Muscle of back (tissue), 11 donors: ENCODE results near the gene PIEZO1. TPM values are rescaled to one million over a fixed set of nuclear protein-coding genes. Genes with fewer than 3 reads are reported as not detected.

Experiments
- DNase-seq, 3 donors: peaks; one replicate each; pipeline versions ENCODE4 v3.0.0 to v3.0.0-alpha.2; 2013
- polyA plus RNA-seq, 10 donors: library from polyadenylated mRNA; unstranded; fragments of 120-200 nt; gene quantifications; one replicate each; pipeline ENCODE4 v1.2.1, GENCODE V29; 2013; ENCODE audit not compliant: insufficient read length in 10 of 10

Gene PIEZO1
- polyA plus RNA-seq, 10 donors = 36.6 to 61.8 (median 55.6) TPM

DNA sequence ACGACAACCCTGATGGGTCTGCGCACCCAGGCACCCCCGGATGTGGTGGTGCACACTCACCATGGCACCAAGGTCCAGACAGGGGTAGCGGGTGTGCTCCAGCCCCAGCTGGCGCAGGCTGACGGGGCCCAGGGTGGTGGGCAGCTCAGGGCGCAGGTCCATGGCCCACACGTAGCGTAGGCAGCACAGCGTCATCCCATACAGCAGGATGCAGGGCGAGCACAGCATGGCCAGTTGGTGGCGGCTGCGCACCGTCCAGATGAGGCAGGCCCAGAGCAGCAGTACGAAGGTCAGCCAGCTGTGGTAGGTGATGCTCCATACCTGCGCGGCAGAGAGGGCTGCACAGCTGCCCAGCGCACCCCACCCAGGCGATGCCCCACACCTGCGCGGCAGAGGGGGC, 48.9 kb downstream of the PIEZO1 start:
- DNase-seq = no peak

DNA sequence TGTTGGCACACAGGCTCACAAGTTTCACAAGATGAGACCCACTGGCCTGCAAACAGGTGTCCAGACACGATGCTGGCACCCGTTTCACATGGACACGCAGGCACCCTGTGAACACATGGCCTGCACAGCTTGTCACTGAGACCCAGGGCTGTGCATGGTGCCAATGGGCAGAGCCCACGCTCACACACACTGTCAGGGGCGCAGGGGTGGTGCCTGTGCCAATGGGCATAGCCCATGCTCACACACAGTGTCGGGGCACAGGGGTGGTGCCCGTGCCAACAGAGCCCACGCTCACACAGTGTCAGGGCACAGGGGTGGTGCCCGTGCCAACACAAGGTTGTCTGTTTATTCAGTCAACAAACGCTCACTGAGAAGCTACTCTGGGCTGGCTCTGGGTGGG, 49.4 kb downstream of the PIEZO1 start:
- no peak for DNase-seq

DNA sequence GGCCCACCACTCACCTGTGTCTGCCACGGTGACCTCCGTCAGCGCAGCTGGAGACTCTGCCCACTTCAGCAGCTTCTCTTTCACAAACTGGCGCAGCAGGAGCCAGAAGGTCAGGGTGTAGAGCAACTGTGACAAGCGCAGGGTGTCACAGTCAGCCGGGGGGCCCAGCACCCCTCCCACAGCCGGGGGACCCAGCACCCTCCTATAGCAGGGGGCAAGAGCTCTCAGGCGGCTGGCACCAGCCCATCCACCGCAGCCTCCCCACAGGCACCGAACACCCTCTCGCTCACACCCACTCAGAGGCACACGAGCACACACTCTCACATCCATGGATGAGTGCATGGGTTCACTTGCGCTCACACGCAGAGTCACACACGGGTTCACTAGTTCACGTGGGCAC, 49.9 kb downstream of the PIEZO1 start:
- no peak for DNase-seq

DNA sequence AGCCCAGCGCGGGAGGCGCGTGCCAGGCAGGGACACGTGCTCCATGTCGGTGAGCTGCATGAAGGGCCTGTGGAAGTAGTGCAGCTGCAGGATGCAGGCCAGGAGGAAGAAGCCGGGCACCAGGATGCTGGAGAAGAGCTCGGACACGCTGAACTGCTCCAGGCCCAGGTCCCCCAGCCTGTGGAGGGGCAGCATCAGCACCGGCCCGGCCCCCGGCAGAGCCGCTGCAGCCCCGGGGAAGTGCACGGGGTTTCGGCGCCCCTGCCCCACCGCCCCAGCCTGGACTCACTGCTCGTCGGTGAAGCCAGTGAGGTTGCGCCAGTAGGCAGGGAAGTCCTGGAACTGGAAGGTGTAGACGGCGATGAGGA, 50.7 kb downstream of the PIEZO1 start:
- DNase-seq = no peak

DNA sequence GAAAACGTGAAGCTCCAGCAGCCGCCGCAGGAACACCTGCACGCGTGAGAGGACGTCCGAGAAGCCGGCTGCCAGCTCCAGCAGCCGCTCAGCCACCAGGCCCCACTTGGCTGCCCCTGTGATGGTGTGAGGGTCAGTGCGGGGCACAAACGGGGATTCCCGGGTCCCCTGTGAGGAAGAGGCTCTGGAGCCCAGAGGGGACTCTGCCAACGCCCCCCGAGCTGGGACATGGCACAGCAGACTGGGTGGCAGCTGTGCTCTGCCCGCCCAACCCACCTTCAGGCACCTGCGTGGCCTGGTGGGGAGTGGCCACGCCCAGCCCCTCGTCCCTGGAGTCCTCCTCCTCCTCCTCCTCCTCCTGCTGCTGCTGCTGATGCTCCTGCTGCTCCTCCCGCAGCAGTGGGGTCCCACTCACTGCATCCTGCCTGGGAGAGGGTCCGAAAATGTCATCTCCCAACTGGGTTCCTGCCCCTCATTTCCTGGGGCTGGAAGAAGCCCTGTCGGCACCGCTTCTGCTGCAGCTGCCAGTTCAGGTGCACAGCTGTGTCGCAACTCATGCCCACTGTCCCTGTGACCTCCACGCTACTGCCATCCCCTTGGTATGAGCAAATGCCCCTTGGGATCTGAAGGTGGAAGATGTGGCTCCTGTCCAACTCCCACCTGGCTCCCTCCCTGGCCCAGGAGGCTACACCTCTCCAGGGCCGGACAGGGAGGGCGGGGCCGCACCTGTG, 51.2 kb downstream of the PIEZO1 start:
- no peak for DNase-seq

DNA sequence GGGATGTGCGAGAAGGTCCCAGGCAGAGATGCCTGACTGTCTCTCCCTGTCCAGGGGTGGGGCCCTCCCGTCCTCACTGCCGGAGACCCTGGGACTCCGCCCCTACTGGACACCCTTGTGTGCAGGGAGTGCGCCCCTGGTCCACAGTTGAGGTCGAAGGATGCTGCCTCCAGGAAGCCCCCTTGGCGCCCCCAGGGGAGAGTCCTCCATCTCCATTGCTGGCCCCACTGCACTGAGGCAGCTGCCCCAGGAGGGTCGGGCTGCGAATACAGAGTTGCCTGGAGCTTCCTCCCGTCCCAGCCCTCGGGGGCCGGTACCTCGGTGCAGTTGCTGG, 52.1 kb downstream of the PIEZO1 start:
- DNase-seq = no peak

DNA sequence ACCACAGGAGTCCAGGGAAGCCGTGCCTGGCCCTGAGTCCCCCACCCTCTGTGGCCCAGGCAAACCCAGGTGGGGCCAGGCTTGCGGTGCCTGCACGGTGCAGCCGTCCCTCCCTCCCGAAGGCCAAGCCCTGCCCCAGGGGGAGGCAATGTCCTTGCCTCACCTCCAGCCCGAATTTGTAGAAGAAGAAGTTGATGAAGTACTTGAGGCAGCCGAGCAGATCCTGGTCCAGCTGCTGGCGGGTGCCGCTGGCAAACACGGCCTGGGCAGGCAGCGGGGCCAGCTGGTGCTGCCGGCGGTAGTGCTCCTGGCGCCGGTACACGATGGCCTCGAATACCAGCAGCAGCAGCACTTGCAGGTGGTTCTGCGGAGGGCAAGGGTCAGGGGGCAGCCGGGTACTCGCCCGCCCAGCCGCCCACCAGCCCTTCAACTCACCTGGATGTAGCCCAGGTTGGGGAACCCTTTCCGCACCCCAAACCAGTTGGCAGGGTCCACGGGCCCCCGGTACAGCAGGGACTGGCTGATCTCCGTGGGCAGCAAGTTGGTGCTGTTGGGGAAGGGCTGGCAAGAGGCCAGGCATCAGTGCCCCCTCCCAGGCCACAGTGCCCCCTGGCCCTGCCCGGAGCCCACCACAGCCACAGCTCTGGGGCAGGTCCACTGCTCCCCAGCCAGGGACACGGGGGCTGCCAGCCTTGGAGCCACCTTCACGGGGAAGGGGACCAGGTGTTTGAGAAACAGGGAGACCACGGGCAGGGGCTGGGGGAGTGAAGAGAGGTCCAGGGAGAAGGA, 52.7 kb downstream of the PIEZO1 start:
- DNase-seq = no peak

DNA sequence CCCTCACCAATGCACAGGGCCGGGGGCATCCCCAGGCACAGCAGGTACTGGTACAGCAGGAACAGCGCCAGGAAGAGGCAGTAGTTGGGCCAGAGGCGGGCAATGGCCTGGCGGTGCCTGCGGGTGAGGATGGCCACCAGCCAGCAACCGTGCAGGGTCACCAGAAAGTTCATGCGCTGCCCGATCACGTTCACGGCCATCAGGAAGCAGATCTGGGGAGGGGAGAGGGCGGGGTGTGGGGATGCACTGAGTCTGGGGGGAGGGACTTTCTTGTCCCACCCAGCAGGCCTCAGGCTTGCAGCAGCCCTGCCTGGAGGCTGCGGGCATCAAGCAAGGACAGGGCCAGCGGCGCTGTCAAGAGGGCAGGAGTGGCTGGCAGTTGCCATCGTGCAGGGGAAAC, 53.3 kb downstream of the PIEZO1 start:
- no peak for DNase-seq

DNA sequence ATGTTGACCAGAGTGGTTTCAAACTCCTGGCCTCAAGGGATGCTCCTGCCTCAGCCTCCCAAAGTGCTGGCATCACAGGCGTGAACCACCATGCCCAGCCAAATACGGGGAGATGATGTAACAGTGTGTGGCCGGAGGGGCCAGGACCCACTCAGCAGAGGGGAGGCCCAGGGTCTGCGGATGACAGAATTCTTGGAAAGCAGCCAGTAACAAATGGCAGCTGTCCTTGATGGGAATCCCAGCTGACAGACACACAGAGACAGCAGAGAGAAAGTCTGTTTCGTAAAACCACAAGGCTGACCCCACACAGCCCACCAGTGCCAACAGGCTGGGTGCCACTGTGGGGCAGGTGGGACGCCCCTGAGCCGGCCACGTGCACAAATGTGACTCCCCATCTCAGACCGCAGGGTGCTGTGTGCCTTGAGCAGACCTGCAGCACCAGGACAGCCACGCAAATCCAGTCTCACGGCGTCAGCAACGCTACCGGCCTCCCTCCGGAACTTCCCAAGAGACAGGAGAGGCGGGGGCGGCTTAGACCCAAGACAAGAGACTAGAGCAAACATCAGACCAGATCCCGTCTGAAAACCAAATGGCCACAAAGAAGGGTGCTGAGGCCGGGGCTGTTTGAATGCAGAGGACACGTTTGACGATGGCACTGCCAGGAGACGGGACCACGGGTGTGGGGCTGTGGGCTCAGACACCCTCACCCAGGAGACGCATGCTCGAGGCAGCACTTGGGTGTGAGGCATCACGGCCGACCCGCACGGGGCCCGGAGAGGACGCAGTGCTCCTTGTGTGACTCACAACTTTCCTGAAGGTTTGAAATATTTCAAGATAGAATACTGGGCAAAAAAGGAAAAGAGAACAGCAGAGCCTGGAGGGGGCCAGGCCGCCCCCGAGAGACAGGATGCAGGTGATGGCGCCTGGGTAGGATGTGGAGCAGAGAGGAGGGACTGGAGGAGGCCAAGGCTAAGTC, 54.1 kb downstream of the PIEZO1 start:
- DNase-seq = peak in 2 of 3 donors; percentile 33 to 66

DNA sequence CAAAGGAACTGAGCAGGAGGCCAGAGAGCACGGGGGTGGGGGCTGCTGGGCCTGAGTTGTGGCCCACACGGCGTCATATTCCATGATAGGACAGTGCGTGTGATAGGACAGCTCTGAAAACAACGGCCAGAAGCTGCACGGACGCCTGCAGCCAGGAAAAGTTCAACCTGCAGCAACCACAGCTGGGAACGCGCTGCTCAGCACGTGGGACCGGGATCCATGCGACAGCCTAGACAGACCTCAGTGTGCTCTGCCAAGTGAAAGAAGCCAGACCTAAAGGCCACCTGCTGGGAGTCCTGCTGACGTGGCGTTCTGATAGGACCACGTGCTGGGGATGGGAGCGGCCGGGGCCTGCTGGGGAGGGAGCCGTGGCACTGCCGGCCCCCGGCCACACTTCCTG, 57.1 kb downstream of the PIEZO1 start:
- DNase-seq = peak in 1 of 3 donors; percentile 59

DNA sequence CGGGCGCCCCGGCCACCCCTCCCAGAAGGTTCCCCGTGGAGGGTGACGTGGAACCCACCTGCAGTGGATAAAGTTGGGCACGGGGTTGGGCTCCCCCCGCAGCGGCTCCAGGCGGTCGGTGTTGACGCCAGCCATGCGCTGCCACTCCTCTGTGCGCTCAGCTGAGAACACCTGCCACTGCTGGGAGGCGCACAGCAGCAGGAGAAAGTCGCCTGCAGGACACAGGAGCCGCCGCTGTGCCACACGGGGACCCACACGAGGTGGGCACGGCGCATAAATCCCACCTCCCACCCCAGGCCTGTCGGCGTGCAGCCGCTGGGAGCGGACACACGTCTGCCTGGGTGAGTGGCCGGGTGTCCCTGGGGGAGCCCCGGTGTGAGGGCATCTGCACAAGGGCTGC, 58.0 kb downstream of the PIEZO1 start:
- DNase-seq = no peak

DNA sequence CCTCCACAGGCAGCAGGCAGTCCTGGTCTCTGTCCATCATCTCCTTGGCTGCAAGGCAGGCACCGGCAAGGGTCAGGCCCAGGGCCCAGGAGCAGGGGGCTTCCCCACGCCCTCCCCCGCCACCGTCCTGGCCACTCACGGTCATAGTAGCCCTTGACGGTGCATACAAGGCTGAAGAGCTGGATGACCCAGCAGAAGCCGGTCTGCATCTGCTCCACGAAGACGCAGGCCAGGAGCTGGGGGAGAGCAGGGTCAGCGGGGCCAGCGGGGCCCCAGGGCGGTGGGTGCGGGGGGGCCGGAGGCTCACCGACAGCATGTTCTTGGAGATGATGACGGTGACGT, 58.6 kb downstream of the PIEZO1 start:
- DNase-seq = no peak

DNA sequence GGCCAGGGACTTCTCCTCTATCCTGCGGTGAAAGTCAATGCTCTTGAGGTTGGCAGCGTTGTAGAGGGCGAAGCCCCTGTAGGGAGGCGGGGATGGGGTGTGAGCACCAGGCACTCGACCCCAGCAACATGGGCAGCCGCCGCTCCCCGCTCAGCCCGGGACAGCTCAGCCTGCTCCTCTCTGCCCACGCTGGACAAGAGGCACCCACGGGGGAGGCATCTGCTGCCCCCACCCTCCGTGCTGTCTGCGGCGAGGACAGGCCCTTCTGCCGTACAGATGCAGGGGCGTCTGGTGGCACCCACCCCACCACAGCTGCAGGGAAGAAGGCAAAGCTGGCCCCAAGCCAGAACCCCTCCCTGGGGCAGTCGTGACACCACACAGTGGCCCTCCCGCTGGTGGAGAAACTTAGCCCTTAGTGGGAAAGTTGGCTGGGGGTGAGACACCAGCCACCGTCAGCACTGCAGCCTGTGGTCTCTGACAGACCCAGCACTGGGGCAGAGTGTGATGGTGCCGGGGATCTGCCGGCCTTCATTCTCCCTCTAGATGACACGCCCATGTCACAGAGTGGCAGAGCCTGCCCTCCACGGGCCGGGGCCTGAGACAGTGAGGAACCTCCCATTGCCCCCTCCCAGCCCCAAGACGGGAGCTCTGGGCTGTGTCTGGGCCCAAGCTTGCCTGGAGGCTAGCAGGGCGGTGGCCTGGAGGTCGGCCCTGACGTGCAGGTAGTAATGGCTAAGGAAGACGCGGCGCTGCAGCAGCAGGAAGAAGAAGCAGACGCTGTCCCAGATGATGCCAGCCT, 59.2 kb downstream of the PIEZO1 start:
- DNase-seq = no peak

DNA sequence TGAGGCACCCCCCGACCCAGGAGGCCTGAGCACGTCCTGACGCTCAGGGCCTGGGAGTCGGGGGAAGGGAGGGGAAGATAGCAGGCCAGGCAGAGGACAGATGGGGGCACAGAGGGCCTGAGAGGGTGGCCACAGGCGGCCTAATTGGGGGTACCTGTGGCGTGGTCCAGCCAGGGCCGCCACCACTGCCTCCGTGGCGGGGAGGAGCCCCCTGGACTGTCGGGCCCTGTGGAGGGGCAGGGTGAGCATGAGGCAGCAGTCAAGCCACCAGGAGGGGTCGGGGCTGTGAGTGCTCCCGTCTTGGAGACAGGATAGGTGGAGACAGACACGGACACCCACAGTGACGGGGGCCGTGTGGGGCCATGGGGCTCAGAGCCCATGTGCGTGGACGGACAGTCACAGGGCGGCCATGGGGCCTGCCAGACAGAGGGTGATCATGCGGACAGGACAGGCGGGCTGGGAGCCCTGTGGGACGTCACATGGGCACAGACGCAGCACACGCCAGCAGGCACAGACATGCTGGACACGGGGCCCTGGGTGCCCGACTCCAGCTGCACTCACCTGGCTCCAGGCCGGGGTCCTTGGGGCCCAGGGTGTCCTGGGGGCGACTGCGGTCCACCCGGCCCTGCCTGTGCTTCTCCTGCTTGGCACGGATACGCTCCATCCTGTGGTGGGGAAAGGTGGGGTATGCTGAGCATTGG, 60.0 kb downstream of the PIEZO1 start:
- DNase-seq = no peak

DNA sequence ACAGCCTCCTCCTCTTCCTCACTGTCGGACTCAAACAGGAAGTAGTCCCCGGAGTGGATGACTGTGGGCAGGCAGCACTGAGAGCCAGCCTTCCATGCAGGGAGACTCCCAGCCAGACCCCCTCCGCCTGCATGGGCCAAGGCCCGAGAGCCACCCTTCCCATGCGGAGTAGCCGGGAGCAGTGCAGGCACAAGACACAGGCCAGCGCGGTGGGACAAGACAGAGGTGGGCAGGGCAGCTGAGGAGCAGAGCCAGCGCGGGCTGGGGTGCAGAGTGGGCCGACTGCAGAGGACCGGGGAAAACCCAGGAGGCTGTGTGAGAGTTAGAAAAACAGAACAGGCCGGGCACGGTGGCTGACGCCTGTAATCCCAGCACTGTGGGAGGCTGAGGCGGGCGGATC, 61.1 kb downstream of the PIEZO1 start:
- DNase-seq = no peak

DNA sequence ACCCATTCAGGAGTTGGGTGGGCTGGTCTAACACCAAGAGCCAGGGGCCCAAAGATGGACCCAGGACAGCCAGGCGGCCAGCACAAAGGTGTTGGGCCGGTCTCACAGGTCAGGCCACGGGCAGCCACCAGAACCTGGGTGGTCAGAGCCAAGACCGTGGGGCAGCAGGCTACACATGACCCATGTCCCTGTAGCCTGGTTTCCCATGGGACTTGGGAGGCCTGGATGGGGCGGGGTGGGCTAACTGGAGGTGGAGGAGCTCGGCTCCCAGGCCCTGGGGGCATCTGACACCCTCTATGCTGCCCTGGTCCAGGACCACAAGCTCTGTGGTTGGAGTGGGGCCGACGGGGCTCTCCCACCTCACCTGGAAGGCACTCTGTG, 61.5 kb downstream of the PIEZO1 start:
- no peak for DNase-seq

DNA sequence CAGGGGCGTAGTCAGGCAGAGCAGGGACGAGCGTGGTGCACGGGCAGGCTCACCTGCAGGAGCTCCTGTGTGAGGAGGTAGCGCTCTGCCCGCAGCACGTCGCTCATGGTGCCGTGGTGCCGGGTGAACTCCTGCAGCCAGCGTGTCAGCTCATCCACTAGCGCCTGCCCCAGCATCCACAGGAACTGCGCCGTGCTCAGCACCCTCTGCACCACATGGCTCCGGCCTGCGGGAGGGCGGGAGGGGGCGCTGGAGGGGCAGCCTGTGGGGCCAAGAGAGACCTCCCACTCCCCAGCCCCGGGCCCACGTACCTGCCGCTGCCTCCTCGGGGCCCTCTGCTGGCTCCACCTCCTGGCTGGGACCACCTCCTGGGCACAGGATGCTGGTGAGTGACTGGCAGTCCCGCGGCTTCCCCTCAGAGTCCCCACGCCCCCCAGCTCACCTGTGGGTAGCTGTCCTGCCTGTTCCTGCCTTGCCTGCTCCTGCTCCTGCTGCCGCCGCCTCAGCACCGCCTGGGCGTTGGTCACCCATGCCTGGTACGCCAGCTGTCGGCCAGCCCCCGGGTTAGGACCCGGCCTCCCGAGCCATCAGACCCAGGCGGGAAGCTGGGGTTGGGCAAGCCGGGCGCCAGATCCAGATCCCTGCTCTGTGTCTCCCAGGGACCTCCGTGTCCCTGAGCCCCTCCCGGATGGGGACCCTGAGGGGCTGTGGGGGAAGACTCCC, 62.1 kb downstream of the PIEZO1 start:
- DNase-seq = no peak

DNA sequence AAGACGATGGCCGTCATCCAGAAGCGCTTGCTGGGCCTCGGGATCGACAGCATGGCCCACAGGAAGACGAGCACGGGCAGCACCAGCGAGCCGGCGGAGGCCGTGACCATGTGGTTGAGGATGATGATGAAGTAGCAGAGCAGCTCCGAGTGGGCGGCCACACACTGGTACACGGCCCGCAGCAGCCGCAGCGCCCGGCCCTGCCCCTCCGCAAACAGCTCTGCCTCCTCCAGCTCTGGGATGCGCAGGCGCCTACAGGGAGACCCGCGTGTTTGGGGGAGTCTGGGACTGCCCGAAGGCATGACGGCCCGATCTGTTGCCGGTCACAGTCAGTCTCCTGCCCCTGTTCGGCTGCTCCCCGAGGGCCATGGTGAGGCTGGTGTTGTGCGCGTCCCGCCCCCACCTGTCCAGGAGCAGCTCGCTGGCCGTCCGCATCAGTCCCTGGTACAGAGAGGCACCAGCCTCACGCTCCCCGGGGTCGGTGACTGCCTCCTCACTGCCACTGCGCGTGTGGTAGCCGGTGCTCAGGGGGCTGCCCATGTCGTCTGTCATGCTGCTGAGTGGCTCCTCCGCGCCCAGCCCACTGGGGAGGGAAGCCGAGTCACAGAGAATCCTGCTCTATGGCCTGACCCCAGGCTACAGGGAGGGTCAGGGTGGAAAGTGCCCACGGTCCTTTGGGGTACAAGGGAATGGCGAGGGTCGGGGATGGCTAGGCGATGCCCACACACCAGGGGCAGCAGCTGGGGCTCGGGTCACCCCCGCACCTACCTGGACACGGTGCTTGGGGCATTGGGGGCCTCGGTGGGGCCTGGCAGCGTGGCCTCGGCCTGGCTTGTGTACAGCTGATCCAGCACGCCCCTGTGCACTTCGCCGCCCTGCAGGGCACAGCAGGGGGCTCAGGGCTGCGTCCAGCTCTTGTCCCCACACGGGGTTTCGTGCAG, 62.9 kb downstream of the PIEZO1 start:
- no peak for DNase-seq

DNA sequence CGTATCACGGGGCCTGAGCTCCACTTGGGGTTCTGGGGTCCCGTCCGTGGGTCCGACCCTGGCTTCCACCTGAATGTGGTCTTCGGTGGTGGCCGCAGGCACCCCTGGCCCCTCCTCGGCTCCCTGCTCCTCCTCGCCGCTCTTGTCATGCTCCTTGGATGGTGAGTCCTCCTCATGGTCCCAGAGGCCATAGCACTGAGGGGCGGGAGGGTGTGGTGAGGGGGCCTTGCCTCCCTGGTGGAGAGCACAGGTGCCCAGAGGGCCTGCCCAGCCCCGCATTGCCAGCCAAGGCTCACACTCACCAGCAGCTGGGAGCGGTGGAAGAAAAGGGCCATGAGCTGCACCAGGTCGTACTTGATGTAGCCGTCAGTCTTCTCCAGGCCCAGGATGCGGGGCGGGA, 63.8 kb downstream of the PIEZO1 start:
- DNase-seq = no peak
